Caco-2 (cell line): ENCODE results near the gene MYADM. TPM values are rescaled to one million over a fixed set of nuclear protein-coding genes. Genes with fewer than 3 reads are reported as not detected.

Experiments
- BruUV-seq: library from RNA; stranded (reverse); fragments of 400-500 nt; replicated peaks from 2 replicates; lab custom pipeline; 2021; lab: Mats Ljungman, UMichigan
- CTCF ChIA-PET: fragments of 300-600 bp; sonication (Branson Sonifier 250); formaldehyde crosslinking; loops from one replicate; lab custom pipeline; 2022; ENCODE audit warnings: antibody characterized with exemption; lab: Charles Lee
- POLR2A ChIA-PET: fragments of 300-600 bp; sonication (Branson Sonifier 250); formaldehyde crosslinking; loops from one replicate; lab custom pipeline; 2022; ENCODE audit warnings: antibody characterized with exemption; lab: Charles Lee
- DNase-seq, 2 experiments: peaks; one replicate each; pipeline versions ENCODE4 v3.0.0 to v3.0.0-alpha.2; 2020 to 2022
- H3K27me3 ChIP-seq: replicated peaks from 2 replicates; pipeline ENCODE4 v1.6.0; 2011; ENCODE audit warnings: low read length; ENCODE audit not compliant: control insufficient read depth, insufficient read depth
- H3K36me3 ChIP-seq: 2 replicates; pipeline ENCODE4 v1.5.1; 2011; ENCODE audit warnings: low read length; ENCODE audit not compliant: control insufficient read depth, insufficient read depth
- H3K4me1 ChIP-seq: fragments of 250-450 bp; sonication (Bioruptor Pico); 2 replicates; pipeline ENCODE4 v1.5.1; 2020; ENCODE audit warnings: mild to moderate bottlenecking
- H3K4me3 ChIP-seq: 2 replicates; pipeline ENCODE4 v1.5.1; 2011; ENCODE audit warnings: low read depth, mild to moderate bottlenecking, control low read depth, low read length
- H3K9me3 ChIP-seq: fragments of 250-450 bp; sonication (Bioruptor Pico); 2 replicates; pipeline ENCODE4 v1.5.1; 2020; ENCODE audit warnings: mild to moderate bottlenecking, moderate library complexity
- H3K27ac Mint-ChIP-seq: one replicate; pipeline ENCODE4 v1.8.0; 2022; ENCODE audit warnings: mixed read lengths; ENCODE audit not compliant: unreplicated experiment
- H3K27me3 Mint-ChIP-seq: one replicate; pipeline ENCODE4 v1.8.0; 2022; ENCODE audit warnings: mixed read lengths; ENCODE audit not compliant: insufficient read depth, unreplicated experiment
- H3K36me3 Mint-ChIP-seq: one replicate; pipeline ENCODE4 v1.8.0; 2022; ENCODE audit warnings: mild to moderate bottlenecking, mixed read lengths; ENCODE audit not compliant: insufficient read depth, unreplicated experiment
- H3K4me1 Mint-ChIP-seq: one replicate; pipeline ENCODE4 v1.8.0; 2022; ENCODE audit warnings: low read depth, mixed read lengths; ENCODE audit not compliant: unreplicated experiment
- H3K4me3 Mint-ChIP-seq: one replicate; pipeline ENCODE4 v1.8.0; 2022; ENCODE audit warnings: mild to moderate bottlenecking, moderate library complexity, mixed read lengths; ENCODE audit not compliant: unreplicated experiment
- H3K9me3 Mint-ChIP-seq: one replicate; pipeline ENCODE4 v1.8.0; 2022; ENCODE audit warnings: mixed read lengths; ENCODE audit not compliant: unreplicated experiment
- intact Hi-C: fragments of 100-400 bp; cut with micrococcal nuclease; formaldehyde crosslinking; loops from one replicate; pipeline ENCODE4 v1.10.0; 2022; ENCODE audit not compliant: unreplicated experiment
- total RNA-seq: library from RNA; stranded (reverse); gene quantifications from 2 replicates; pipeline ENCODE4 v1.2.3, GENCODE V29; 2022
- TF ChIP-seq, protein P1 (sequence below), 2 experiments: fragments of 200-600 bp in 1 of 2; IDR thresholded peaks; 1 replicate in 1 of 2; 2 replicates in 1 of 2; pipeline versions ENCODE4 v1.5.1 to v1.8.0; 2011 to 2022; ENCODE audit warnings: antibody characterized with exemption in 1 of 2, control low read depth in 1 of 2, inconsistent platforms in 1 of 2, low read depth in 1 of 2, low read length in 1 of 2, mild to moderate bottlenecking in 1 of 2, moderate library complexity in 1 of 2; ENCODE audit not compliant: insufficient read depth in 1 of 2, severe bottlenecking in 1 of 2, unreplicated experiment in 1 of 2

MYADM gene
- total RNA-seq, 1 experiment from 2014 or later, result 115 TPM

DNA sequence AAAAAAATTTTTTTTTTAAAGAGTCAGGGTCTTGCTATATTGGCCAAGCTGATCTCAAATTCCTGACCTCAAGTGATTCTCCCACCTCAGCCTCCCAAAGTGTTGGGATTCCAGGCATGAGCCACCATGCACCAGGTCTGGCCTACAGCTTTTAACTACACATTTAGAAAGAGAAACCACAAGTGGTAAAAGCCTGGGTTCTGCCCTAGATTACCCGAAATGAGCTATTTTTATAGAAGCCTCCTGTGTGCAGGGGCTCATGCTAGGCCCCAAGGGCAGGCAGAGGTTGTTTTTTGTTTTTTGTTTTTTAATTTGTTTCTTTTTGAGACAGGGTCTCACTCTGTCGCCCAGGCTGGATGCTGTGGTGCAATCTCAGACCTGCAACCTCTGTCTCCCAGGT lies 14.0 kb upstream of the MYADM start:
- H3K4me3 Mint-ChIP-seq, result no peak overlapping the region
- no peaks in the 10 kb centered on the region for H3K27me3 Mint-ChIP-seq
- DNase-seq, result no peak
- H3K4me1 ChIP-seq, result no peaks in the 10 kb centered on the region
- CTCF ChIA-PET, result interaction anchor here (0.6 to 0.7 kb wide), 2 partner anchors 28 to 262 kb away, joined by 3 read pairs; partner anchors contain the start of genes PRKCG, PRPF31 and TFPT
- H3K27ac Mint-ChIP-seq, result no peak overlapping the region
- peaks cover 13% of the 10 kb centered on the region for H3K9me3 Mint-ChIP-seq
- BruUV-seq, result no TSS peak
- no peak overlapping the region for H3K4me3 ChIP-seq
- H3K27me3 ChIP-seq, result no peaks in the 10 kb centered on the region
- intact Hi-C loops, result loop anchor here (1.0 kb wide), 2 partner anchors 12 to 29 kb away; partner anchors contain the start of gene PRKCG
- H3K9me3 ChIP-seq, result no peaks in the 10 kb centered on the region
- TF ChIP-seq, protein P1, sequence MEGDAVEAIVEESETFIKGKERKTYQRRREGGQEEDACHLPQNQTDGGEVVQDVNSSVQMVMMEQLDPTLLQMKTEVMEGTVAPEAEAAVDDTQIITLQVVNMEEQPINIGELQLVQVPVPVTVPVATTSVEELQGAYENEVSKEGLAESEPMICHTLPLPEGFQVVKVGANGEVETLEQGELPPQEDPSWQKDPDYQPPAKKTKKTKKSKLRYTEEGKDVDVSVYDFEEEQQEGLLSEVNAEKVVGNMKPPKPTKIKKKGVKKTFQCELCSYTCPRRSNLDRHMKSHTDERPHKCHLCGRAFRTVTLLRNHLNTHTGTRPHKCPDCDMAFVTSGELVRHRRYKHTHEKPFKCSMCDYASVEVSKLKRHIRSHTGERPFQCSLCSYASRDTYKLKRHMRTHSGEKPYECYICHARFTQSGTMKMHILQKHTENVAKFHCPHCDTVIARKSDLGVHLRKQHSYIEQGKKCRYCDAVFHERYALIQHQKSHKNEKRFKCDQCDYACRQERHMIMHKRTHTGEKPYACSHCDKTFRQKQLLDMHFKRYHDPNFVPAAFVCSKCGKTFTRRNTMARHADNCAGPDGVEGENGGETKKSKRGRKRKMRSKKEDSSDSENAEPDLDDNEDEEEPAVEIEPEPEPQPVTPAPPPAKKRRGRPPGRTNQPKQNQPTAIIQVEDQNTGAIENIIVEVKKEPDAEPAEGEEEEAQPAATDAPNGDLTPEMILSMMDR (IDR thresholded peaks at IDR 0.05; ENCODE audit: insufficient read depth in 1 of 2, low read depth in 1 of 2, low read length in 1 of 2, severe bottlenecking in 1 of 2, unreplicated experiment in 1 of 2), result no peak
- no peaks in the 10 kb centered on the region for H3K36me3 Mint-ChIP-seq
- POLR2A ChIA-PET, result interaction anchor here (1.0 kb wide), 1 partner anchor 14 kb away, joined by 3 read pairs; the partner anchor contains the start of gene MYADM
- H3K4me1 Mint-ChIP-seq, result peaks cover 12% of the 10 kb centered on the region
- H3K36me3 ChIP-seq, result no peaks in the 10 kb centered on the region

- no peaks in the 10 kb centered on the region for H3K36me3 ChIP-seq
- Mint-ChIP-seq H3K27me3 (no peaks in the 10 kb centered on the region), H3K36me3 (peaks cover 38% of the 10 kb centered on the region), H3K27ac (peak overlapping the region; percentile 100), H3K4me1 (peaks cover 29% of the 10 kb centered on the region), H3K4me3 (peak overlapping the region; percentile 97), H3K9me3 (no peaks in the 10 kb centered on the region)
- no peaks in the 10 kb centered on the region for H3K27me3 ChIP-seq
- BruUV-seq, result no TSS peak
- peaks cover 37% of the 10 kb centered on the region for H3K4me1 ChIP-seq
- ChIA-PET CTCF (interaction anchor here (0.8 to 1.0 kb wide), 2 partner anchors 17 to 166 kb away, joined by 3 to 8 read pairs; partner anchors contain the start of gene PRKCG), POLR2A (no interaction called here)
- no peaks in the 10 kb centered on the region for H3K9me3 ChIP-seq
- no peak overlapping the region for H3K4me3 ChIP-seq
- peak; percentile 80 to 83 for DNase-seq
- intact Hi-C loops, result loop anchor here (2.0 kb wide), 1 partner anchor 18 kb away; the partner anchor contains the start of gene PRKCG
- TF ChIP-seq, protein P1 (IDR thresholded peaks at IDR 0.05; ENCODE audit: insufficient read depth in 1 of 2, low read depth in 1 of 2, low read length in 1 of 2, severe bottlenecking in 1 of 2, unreplicated experiment in 1 of 2), result no peak
These were observed 3.3 kb upstream of the MYADM start for GRCh38 chr19:53864308-53864836.

- Mint-ChIP-seq H3K4me3 (peak overlapping the region; percentile 97), H3K27ac (peak overlapping the region; percentile 100), H3K36me3 (peaks cover 42% of the 10 kb centered on the region), H3K27me3 (no peaks in the 10 kb centered on the region), H3K9me3 (no peaks in the 10 kb centered on the region), H3K4me1 (peaks cover 29% of the 10 kb centered on the region)
- Histone ChIP-seq H3K4me1 (peaks cover 37% of the 10 kb centered on the region), H3K27me3 (no peaks in the 10 kb centered on the region), H3K36me3 (no peaks in the 10 kb centered on the region), H3K9me3 (no peaks in the 10 kb centered on the region), H3K4me3 (peak overlapping the region; percentile 32; the same call in 1 of the 2 replicates)
- no peak for DNase-seq
- BruUV-seq, result no TSS peak
- TF ChIP-seq, protein P1 (IDR thresholded peaks at IDR 0.05; ENCODE audit: insufficient read depth in 1 of 2, low read depth in 1 of 2, low read length in 1 of 2, severe bottlenecking in 1 of 2, unreplicated experiment in 1 of 2), result no peak
- ChIA-PET POLR2A (interaction anchor here (0.6 kb wide), 2 partner anchors 14 to 272 kb away, joined by 3 read pairs; partner anchors contain the start of gene CNOT3), CTCF (interaction anchor here (0.6 kb wide), 1 partner anchor 308 kb away, joined by 3 read pairs; no protein-coding TSS in a partner anchor)
- intact Hi-C loops, result loop anchor here (1.0 to 5.0 kb wide), 3 partner anchors 12 to 272 kb away; partner anchors contain the start of genes CNOT3 and PRKCG
These were observed 2.2 kb upstream of the MYADM start for GRCh38 chr19:53865523-53865917.
